Measurements from ENCODE around the gene LRRC41.

The LRRC41 gene

DNA sequence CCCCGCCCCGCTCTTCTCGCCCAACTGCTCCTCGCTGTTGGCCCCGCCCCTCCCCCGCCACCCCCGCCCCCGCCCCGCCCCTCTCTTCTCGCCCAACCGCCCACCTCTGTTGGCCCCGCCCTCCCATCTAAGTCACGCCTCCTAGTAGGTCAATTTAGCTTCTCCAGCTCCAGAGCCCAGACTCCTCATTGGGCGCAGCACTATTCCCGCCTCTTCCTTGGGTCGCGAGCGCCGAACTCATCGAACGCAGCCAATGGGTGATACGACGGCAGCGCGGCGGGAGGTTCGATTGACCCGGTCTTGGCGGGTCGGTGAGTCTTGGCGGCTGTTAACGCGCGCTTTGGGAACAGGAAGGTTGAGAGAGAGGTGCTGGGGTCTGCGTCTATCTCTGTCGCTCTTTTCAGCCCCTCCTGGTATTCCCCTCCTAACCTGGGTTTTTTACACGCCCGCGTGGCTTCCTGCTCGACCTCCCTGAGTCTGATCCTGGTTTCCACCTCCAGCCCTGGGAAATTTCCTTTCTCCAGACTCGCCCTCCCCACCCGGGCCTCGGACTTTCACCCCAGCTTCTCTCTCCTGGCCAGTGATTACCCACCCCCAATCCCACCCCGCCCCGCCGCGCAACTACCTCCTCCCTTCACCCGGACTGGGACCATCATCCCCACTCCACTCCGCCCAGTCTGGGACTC lies 55.8 kb downstream of the LRRC41 start, which contains the start of gene RAD54L (continued):
- no peak for TF ChIP-seq PRDM2 (tag by site-specific recombination; IDR thresholded peaks at IDR 0.05; ENCODE audit: borderline replicate concordance)
- TF ChIP-seq, protein P1, sequence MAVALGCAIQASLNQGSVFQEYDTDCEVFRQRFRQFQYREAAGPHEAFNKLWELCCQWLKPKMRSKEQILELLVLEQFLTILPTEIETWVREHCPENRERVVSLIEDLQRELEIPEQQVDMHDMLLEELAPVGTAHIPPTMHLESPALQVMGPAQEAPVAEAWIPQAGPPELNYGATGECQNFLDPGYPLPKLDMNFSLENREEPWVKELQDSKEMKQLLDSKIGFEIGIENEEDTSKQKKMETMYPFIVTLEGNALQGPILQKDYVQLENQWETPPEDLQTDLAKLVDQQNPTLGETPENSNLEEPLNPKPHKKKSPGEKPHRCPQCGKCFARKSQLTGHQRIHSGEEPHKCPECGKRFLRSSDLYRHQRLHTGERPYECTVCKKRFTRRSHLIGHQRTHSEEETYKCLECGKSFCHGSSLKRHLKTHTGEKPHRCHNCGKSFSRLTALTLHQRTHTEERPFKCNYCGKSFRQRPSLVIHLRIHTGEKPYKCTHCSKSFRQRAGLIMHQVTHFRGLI (tag by site-specific recombination; IDR thresholded peaks at IDR 0.05) = peak; percentile 78; the same call in 1 of the 2 replicates
- TF ChIP-seq ZNF394 (tag by site-specific recombination; IDR thresholded peaks at IDR 0.05; ENCODE audit: borderline replicate concordance) = 0 out of 2 replicates have a peak, but pooled peaks have one; percentile 38
- no peak for TF ChIP-seq ZNF621 (tag by site-specific recombination; IDR thresholded peaks at IDR 0.05)
- TF ChIP-seq ZNF140 (tag by site-specific recombination; IDR thresholded peaks at IDR 0.05) = no peak
- TF ChIP-seq ZNF133 (tag by site-specific recombination; IDR thresholded peaks at IDR 0.05) = no peak
- TF ChIP-seq GLI4 (tag by site-specific recombination; IDR thresholded peaks at IDR 0.05) = 0 out of 2 replicates have a peak, but pooled peaks have one; percentile 17
- TF ChIP-seq ZNF704 (tag by site-specific recombination; IDR thresholded peaks at IDR 0.05) = no peak
- TF ChIP-seq SP2 (tag by site-specific recombination; IDR thresholded peaks at IDR 0.05) = peak; percentile 95
- peak; percentile 61 for TF ChIP-seq ZFHX2 (tag by site-specific recombination; conservative IDR thresholded peaks at IDR 0.05)
- peak; percentile 46; the same call in 1 of the 2 replicates for TF ChIP-seq ZNF76 (tag by site-specific recombination; IDR thresholded peaks at IDR 0.05; ENCODE audit: borderline replicate concordance, low read depth)
- TF ChIP-seq ZNF10 (tag by site-specific recombination; IDR thresholded peaks at IDR 0.05) = no peak
- no peak for TF ChIP-seq ZFP37 (tag by site-specific recombination; IDR thresholded peaks at IDR 0.05)
- TF ChIP-seq ZBTB26 (tag by site-specific recombination; optimal IDR thresholded peaks at IDR 0.05) = peak; percentile 49
- peak; percentile 46; the same call in 1 of the 2 replicates for TF ChIP-seq WT1 (tag by site-specific recombination; IDR thresholded peaks at IDR 0.05)
- TF ChIP-seq ZNF157 (tag by site-specific recombination; IDR thresholded peaks at IDR 0.05) = no peak
- TF ChIP-seq OSR2 (tag by site-specific recombination; IDR thresholded peaks at IDR 0.05) = no peak
- TF ChIP-seq ZNF692 (tag by site-specific recombination; IDR thresholded peaks at IDR 0.05) = no peak; the same call in 1 of the 2 replicates
- TF ChIP-seq PRDM1 (tag by site-specific recombination; IDR thresholded peaks at IDR 0.05) = peak; percentile 88
- TF ChIP-seq, protein P2, sequence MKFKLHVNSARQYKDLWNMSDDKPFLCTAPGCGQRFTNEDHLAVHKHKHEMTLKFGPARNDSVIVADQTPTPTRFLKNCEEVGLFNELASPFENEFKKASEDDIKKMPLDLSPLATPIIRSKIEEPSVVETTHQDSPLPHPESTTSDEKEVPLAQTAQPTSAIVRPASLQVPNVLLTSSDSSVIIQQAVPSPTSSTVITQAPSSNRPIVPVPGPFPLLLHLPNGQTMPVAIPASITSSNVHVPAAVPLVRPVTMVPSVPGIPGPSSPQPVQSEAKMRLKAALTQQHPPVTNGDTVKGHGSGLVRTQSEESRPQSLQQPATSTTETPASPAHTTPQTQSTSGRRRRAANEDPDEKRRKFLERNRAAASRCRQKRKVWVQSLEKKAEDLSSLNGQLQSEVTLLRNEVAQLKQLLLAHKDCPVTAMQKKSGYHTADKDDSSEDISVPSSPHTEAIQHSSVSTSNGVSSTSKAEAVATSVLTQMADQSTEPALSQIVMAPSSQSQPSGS (tag by site-specific recombination; IDR thresholded peaks at IDR 0.05; ENCODE audit: low read depth) = no peak
- TF ChIP-seq ZNF660 (tag by site-specific recombination; IDR thresholded peaks at IDR 0.05) = peak; percentile 70
- peak; percentile 92 for TF ChIP-seq ZNF341 (tag by site-specific recombination; IDR thresholded peaks at IDR 0.05; ENCODE audit: low read depth)

All from HEK293 (cell line).